ENCODE measurements around the gene SPOCK1. TPM values are rescaled to one million over a fixed set of nuclear protein-coding genes. Genes with fewer than 3 reads are reported as not detected.

The SPOCK1 gene
- total RNA-seq, 1 experiment from 2014 or later, result 0.27 TPM

GRCh38 chr5:137357436-137357835 is 141.7 kb downstream of the SPOCK1 start:
- intact Hi-C loops (cut with micrococcal nuclease), result no loop called here
- Histone ChIP-seq H3K27ac (ENCODE audit: low read depth, low read length) (no peak overlapping the region), H3K9ac (ENCODE audit: low read length) (no peak overlapping the region), H3K4me2 (ENCODE audit: low read length) (no peak overlapping the region), H3K36me3 (ENCODE audit: control insufficient read depth in 1 of 2, insufficient read depth in 2 of 2, low read length in 2 of 2) (no peaks in the 10 kb centered on the region), H3K9me2 (ENCODE audit: insufficient read depth) (no peaks in the 10 kb centered on the region), H3K79me2 (ENCODE audit: insufficient read depth, low read length) (no peaks in the 10 kb centered on the region), H3K9me3 (ENCODE audit: control insufficient read depth in 1 of 2, insufficient read depth in 1 of 2, low read depth in 1 of 2, low read length in 2 of 2) (no peaks in the 10 kb centered on the region), H3K4me3 (replicated peaks in 1 of 2; ENCODE audit: low read depth in 1 of 2, low read length in 2 of 2) (no peak overlapping the region), H3K27me3 (ENCODE audit: insufficient read depth, low read length) (peaks cover 77% of the 10 kb centered on the region), H2AFZ (ENCODE audit: low read depth, low read length, poor library complexity, severe bottlenecking) (no peak overlapping the region), H3K4me1 (ENCODE audit: control insufficient read depth in 1 of 2, insufficient read depth in 2 of 2, low read length in 2 of 2) (no peaks in the 10 kb centered on the region), H4K20me1 (ENCODE audit: insufficient read depth) (no peaks in the 10 kb centered on the region)
- ATAC-seq (no peak), DNase-seq (ENCODE audit: low read depth, low spot score) (no peak)
- RAD21 ChIA-PET (ENCODE audit: low non-redundant PET in 1 of 2, low total read pairs in 2 of 2, uncharacterized antibody in 2 of 2, unreplicated experiment in 2 of 2), result no interaction called here
- CTCF ChIA-PET, result no interaction called here
- TF ChIP-seq POLR2AphosphoS5 (IDR thresholded peaks at IDR 0.05; ENCODE audit: low read depth, low read length) (no peak), TCF7L2 (IDR thresholded peaks at IDR 0.05; ENCODE audit: borderline replicate concordance, extremely low read depth, insufficient read depth, insufficient read length) (no peak), EZH2phosphoT487 (IDR thresholded peaks at IDR 0.05; ENCODE audit: borderline replicate concordance) (no peak), ATF3 (IDR thresholded peaks at IDR 0.05) (no peak), POLR2A (IDR thresholded peaks at IDR 0.05; ENCODE audit: borderline replicate concordance, extremely low read depth, insufficient read depth, insufficient read length) (no peak), YY1 (IDR thresholded peaks at IDR 0.05; ENCODE audit: extremely low read depth, insufficient replicate concordance, low read depth, low read length) (no peak), RAD21 (IDR thresholded peaks at IDR 0.05; ENCODE audit: low read depth) (no peak), SRF (IDR thresholded peaks at IDR 0.05; ENCODE audit: low read depth) (no peak), SIN3A (IDR thresholded peaks at IDR 0.05; ENCODE audit: low read depth) (no peak), EZH2 (IDR thresholded peaks at IDR 0.05) (no peak), CBX3 (IDR thresholded peaks at IDR 0.05; ENCODE audit: low read depth) (no peak)
- TF ChIP-seq, protein P1, sequence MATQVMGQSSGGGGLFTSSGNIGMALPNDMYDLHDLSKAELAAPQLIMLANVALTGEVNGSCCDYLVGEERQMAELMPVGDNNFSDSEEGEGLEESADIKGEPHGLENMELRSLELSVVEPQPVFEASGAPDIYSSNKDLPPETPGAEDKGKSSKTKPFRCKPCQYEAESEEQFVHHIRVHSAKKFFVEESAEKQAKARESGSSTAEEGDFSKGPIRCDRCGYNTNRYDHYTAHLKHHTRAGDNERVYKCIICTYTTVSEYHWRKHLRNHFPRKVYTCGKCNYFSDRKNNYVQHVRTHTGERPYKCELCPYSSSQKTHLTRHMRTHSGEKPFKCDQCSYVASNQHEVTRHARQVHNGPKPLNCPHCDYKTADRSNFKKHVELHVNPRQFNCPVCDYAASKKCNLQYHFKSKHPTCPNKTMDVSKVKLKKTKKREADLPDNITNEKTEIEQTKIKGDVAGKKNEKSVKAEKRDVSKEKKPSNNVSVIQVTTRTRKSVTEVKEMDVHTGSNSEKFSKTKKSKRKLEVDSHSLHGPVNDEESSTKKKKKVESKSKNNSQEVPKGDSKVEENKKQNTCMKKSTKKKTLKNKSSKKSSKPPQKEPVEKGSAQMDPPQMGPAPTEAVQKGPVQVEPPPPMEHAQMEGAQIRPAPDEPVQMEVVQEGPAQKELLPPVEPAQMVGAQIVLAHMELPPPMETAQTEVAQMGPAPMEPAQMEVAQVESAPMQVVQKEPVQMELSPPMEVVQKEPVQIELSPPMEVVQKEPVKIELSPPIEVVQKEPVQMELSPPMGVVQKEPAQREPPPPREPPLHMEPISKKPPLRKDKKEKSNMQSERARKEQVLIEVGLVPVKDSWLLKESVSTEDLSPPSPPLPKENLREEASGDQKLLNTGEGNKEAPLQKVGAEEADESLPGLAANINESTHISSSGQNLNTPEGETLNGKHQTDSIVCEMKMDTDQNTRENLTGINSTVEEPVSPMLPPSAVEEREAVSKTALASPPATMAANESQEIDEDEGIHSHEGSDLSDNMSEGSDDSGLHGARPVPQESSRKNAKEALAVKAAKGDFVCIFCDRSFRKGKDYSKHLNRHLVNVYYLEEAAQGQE (IDR thresholded peaks at IDR 0.05; ENCODE audit: low read depth), result no peak
- POLR2A ChIA-PET, result no interaction called here
- no TSS peak for BruUV-seq (replicated peaks)

Data from HCT116 (cell line).